Suppressor macrophage treated with lipopolysaccharide for 4 hours (primary cell): ENCODE data around the gene NCOA7.
A peak's percentile ranks its signal among the peaks of the same experiment; 100 is the strongest.
"Not testable (repeated sequence)": the region's sequence is repeated elsewhere in the genome, so short reads cannot be mapped to it uniquely, and the experiment has no call there.

Experiments used
- DNase-seq: peaks from one replicate; pipeline ENCODE4 v3.0.0-alpha.2; 2020

NCOA7 gene

GRCh38 chr6:125791820-125792165 lies 1.0 kb downstream of the NCOA7 start:
- no peak for DNase-seq

- peak; percentile 39 for DNase-seq
Observed at GRCh38 chr6:125792172-125792571, 1.4 kb downstream of the NCOA7 start.

DNA sequence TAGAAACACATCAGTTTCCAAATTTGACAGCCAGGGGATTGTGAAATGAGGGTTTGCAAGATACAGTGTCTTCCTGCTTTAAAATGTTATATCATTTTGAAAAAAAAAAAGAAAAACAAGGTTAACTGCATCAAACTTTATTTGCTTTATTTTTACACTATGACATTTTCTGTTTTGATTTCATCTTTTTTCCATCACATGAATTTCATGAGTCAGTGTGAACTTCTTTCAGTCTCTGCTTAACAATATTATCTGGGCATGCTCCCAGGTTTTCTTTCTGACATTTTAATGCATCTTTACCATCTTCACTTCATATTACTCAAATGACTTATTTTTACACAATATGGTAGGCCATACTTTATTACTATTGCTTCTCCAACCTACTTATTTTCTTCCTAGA lies 1.9 kb downstream of the NCOA7 start:
- DNase-seq = peak; percentile 72

DNA sequence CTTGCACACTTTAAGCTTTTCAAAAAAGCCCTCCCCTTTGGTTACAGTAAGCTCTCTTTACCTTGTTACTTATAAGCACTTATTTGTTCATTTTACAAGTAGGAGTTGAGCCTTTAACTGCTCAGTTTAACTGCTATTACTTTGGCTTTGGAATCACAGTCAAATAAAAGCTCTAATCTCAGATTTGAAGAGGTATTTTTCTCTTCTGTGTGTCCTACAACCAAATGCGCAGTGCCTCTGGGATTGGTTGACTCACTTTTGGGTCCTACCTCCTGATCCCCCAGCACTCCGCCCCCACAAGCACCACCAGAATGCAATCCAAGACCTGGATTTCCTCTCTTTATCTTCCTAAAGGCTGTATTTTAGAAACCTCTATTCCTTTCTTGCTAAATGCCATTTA lies 2.5 kb downstream of the NCOA7 start:
- DNase-seq = no peak

DNA sequence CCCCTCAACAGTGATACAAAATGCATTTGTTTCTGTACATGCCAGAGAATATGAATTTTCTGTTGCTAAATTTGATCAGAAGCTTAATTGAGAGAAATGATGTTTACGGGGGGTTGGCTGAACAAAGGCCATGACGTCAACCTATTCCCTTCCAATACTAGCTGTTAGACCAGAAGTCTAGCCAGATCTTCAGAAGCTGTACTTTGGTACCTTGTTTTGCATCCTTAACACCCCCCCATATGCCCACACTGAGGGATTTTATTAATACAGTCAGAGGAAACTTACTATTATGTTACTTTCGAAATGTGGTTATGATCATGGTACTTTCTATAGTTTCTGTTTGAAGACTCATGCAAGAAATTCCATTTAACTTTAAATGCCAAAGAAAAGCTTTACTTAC lies 3.1 kb downstream of the NCOA7 start:
- peak; percentile 45 for DNase-seq

GRCh38 chr6:125794342-125795137 lies 3.8 kb downstream of the NCOA7 start:
- DNase-seq = no peak

DNA sequence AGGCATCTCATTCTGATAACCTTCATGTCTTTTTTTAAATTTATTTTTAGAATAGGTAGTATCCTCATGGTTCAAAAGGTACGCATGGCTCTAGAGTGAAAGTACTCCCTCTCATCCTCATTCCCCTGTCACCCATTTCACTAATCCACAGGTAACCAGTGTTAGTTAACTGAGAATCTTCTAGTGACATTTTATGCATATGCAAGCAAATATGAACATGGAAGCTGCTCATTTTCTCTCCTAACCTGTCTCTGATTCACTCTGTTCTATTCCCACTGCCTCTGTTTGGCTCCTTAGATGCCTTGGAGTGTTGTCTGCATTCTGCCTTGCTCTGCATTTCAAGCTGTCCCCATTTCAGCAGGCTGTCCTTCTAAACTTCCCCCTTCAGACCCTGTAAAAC lies 4.5 kb downstream of the NCOA7 start:
- DNase-seq = no peak

- no peak for DNase-seq
Observed at GRCh38 chr6:125797120-125797885, 6.5 kb downstream of the NCOA7 start.

DNA sequence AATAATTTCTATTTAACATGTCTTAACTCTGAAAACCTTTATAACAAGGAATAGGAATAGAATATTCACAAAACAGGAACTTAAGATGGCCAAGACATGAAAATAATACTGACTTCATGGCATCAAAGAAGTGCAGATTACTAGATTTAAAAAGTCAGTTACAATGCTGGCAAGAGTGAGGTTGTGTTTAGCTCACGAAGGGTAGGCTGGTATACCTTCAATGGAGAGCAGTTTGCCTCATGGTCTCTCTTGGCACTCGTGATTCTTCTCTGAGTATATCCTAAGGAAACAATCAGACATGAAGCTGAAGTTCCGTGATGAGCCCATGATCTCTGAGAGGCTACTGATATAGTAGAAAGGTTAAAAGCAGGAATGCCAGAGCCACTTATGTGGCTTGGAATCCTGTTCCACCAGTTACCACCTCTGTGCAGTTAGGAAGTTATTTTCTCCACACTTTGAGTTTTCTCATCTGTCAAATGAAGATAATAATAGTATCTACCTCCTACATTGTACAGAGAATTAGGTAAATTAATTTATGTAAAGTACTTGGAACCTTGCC lies 7.2 kb downstream of the NCOA7 start:
- no peak for DNase-seq

DNA sequence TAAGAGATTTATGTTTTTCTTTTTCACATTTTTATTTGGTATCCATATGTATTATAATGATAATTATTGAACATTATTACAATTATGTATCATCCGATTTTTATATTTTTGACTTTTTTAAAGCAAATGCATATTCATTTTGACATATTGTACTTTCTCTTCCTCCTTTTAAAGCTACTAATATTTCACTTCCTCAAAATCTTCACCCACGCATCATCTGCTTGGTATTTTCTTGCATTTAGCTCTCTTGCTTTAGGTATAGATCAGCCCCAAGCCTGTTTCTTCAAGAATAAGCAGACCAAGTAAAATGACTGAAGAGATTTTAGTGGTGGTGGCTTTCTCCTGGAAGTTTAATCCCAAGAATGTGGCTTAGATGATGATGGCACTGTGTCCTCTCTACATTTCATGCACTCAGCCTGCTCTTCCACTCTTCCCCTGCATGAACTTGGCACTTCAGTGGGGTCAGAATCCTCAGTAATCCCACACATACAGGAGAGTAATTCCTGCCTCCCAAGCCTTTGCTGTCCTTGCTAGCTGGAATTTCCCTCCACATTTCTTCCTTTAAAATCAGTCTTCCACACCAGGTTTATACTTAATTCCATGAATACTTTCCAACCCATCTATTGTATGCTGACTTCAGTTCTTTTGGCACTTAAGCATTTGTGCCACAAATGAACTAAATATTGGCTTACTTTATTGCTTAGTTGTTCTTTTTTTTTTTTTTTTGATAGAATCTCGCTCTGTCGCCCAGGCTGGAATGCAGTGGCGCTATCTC lies 8.2 kb downstream of the NCOA7 start:
- DNase-seq = peak; percentile 82

DNA sequence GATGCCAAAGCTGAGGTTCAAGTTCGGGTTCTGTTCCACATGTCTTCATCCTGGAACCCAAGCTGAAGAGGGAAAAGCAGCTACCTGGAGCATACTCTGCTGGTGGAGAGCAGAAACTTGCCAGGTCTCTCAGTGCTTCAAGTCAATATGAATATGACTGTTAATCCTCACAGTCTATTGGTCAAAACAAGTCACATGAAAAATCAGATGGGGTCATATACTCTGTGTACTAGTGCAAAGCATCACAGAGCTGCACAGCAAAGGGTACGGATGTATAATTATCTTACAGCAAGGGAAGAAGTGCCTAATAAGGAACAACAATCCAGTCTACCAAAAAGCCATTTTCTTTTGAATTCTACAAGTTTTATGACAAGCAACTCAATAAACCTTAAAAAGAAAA lies 11.6 kb downstream of the NCOA7 start:
- DNase-seq = no peak

DNA sequence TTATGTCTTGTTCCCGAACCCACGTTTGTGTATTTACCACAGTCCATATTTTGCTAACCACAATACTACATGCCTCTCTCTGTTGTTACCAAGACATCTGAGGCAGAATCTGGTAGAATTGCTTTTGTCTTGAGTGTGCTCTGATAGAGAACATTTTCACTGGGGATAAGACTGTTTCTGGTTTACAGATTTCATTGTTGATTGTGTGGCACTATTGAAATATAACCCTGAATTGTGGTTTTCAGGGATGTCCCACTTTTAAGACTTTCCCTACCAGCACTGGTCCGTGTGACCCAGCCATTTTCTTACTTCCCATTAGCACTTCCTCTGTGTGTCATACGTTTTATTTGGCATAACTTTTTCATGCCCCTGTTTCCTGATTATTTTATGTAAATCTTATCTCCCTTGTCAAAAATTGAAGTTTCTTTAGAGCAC lies 12.2 kb downstream of the NCOA7 start:
- peak; percentile 71 for DNase-seq

GRCh38 chr6:125804264-125804663 lies 13.5 kb downstream of the NCOA7 start:
- DNase-seq = no peak

- not testable (repeated sequence) for DNase-seq
Observed at GRCh38 chr6:125804866-125805425, 14.2 kb downstream of the NCOA7 start.

- no peak for DNase-seq
Observed at GRCh38 chr6:125806813-125807212, 16.1 kb downstream of the NCOA7 start.

DNA sequence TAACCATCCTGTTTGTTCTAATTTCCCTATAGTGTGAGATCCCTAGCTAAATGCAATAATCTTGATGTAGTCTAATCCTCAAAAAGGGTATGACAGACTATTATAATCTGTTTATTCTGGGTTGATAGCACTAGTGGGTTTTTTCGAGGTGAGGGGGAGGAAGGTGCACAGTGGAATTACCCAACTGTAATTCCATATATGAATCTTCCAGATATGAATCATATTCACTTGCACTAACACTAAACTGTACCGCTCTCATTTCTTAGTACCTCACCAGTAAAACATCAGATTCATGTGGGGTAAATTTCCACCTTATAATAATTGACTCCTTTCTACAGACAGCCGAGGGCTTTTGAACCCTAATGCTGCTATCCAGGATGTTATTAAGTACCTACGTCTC lies 16.5 kb downstream of the NCOA7 start:
- DNase-seq = no peak

- DNase-seq = no peak
Observed at GRCh38 chr6:125808060-125808459, 17.3 kb downstream of the NCOA7 start.

- DNase-seq = no peak
Observed at GRCh38 chr6:125808591-125808990, 17.8 kb downstream of the NCOA7 start.

GRCh38 chr6:125809570-125810170 lies 18.9 kb downstream of the NCOA7 start:
- peak; percentile 52 for DNase-seq

DNA sequence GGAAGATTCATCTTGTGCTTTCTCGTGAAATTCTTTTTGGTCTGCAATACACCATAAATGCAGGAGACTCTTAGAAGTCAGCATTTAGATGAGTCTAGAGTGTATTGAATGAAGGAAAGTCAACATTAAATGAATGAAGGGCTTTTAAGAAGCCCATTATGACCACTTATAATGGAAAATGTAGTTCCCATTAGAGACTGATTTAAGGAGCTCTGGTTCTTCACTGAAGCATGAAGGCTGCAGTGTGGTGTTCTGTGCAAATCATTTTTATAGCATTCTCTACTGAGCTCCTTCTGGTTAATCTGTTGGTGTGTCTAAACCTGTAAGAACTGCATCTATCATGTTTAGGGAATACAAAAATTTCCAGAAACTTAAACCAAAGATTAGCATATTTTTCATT lies 19.7 kb downstream of the NCOA7 start:
- DNase-seq = no peak

GRCh38 chr6:125811259-125811658 lies 20.5 kb downstream of the NCOA7 start:
- peak; percentile 83 for DNase-seq
